Natural killer cell (primary cell): ENCODE data around the gene AMMECR1L. TPM values are rescaled to one million over a fixed set of nuclear protein-coding genes. Genes with fewer than 3 reads are reported as not detected.
"Not testable (repeated sequence)": the region's sequence is repeated elsewhere in the genome, so short reads cannot be mapped to it uniquely, and the experiment has no call there.

Experiments used
- ATAC-seq, 3 donors: fragments of 150-1000 bp in 2 of 3; fragments of 200-7000 bp in 1 of 3; cut with Tn5 transposase; 1 replicate in 1 of 3; 2 replicates in 2 of 3; pipeline ENCODE4 v1.10.0; 2021; ENCODE audit warnings: mild to moderate bottlenecking in 2 of 3, moderate library complexity in 2 of 3
- DNase-seq, 2 donors: peaks; one replicate each; pipeline versions ENCODE4 v3.0.0 to v3.0.0-alpha.2; 2013 to 2021; ENCODE audit warnings: mixed read lengths in 1 of 2
- H3K27ac ChIP-seq: one replicate; pipeline ENCODE4 v1.5.1; 2013; ENCODE audit warnings: mild to moderate bottlenecking, low read length
- H3K27me3 ChIP-seq: one replicate; pipeline ENCODE4 v1.6.1; 2013; ENCODE audit warnings: low read length; ENCODE audit not compliant: control insufficient read depth, insufficient read depth
- H3K36me3 ChIP-seq: one replicate; pipeline ENCODE4 v1.6.1; 2013; ENCODE audit warnings: low read length; ENCODE audit not compliant: control insufficient read depth, insufficient read depth
- H3K4me1 ChIP-seq: one replicate; pipeline ENCODE4 v1.6.1; 2013; ENCODE audit warnings: low read length; ENCODE audit not compliant: control insufficient read depth, insufficient read depth
- H3K4me3 ChIP-seq: one replicate; pipeline ENCODE4 v1.5.1; 2013; ENCODE audit warnings: low read length
- H3K9me3 ChIP-seq: one replicate; pipeline ENCODE4 v1.6.1; 2013; ENCODE audit warnings: low read length; ENCODE audit not compliant: control insufficient read depth, insufficient read depth
- H3K27ac Mint-ChIP-seq, 2 donors: one replicate each; pipeline ENCODE4 v1.8.0; 2022; ENCODE audit warnings: mild to moderate bottlenecking in 2 of 2, mixed read lengths in 2 of 2, moderate library complexity in 1 of 2
- H3K27me3 Mint-ChIP-seq, 2 donors: one replicate each; pipeline ENCODE4 v1.8.0; 2022; ENCODE audit warnings: low read depth in 2 of 2, mixed read lengths in 2 of 2
- H3K36me3 Mint-ChIP-seq: one replicate; pipeline ENCODE4 v1.8.0; 2022; ENCODE audit warnings: mixed read lengths
- H3K4me1 Mint-ChIP-seq, 2 donors: one replicate each; pipeline ENCODE4 v1.8.0; 2022; ENCODE audit warnings: mixed read lengths in 2 of 2
- H3K4me3 Mint-ChIP-seq: one replicate; pipeline ENCODE4 v1.8.0; 2022; ENCODE audit warnings: mild to moderate bottlenecking, moderate library complexity, mixed read lengths
- H3K9me3 Mint-ChIP-seq, 2 donors: one replicate each; pipeline ENCODE4 v1.8.0; 2022; ENCODE audit warnings: mixed read lengths in 2 of 2
- WGBS: methylation state at CpG from one replicate; pipeline ENCODE4 v1.1.7; 2013; ENCODE audit warnings: missing lambda C conversion rate; ENCODE audit not compliant: insufficient coverage; 5-methylcytosine and 5-hydroxymethylcytosine counted together
- intact Hi-C: fragments of 100-400 bp; cut with micrococcal nuclease; formaldehyde crosslinking; loops from one replicate; pipeline ENCODE4 v1.14.2; 2022
- total RNA-seq, 4 donors: library from RNA; stranded (reverse); fragments of 120-200 nt in 1 of 4; gene quantifications; one replicate each; pipeline versions ENCODE4 v1.2.3 to v1.2.4, GENCODE V29; 2013 to 2022
- TF ChIP-seq, protein P1 (sequence below): fragments of 200-600 bp; IDR thresholded peaks from one replicate; pipeline ENCODE4 v1.8.0; 2022; ENCODE audit warnings: antibody characterized with exemption

AMMECR1L gene
- total RNA-seq, 3 donors from 2014 or later (not counting 1 experiment from before 2014, with no cell fraction given), result 12.0 to 17.3 (median 13.6) TPM

DNA sequence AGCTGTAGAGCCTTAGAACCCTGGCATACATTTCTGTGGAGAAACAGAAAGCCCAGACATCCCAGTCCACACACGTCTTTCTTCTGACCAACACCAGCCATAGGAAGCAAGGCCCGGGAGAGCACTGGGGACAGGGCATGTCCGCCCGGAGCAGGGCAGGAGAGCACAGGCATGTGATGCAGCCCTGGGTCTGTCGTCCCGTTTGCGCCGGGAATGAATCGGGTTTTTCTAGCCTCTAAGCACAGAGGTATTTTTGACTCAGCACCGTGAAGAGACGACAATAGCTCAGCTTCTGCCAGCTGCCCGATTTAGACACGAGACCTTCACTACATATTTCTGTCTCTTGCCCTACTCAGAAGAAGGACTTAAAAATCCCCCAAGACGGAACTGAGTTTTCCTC, 7.3 kb upstream of the AMMECR1L start:
- no peak overlapping the region for H3K27ac Mint-ChIP-seq
- intact Hi-C loops, result no loop called here
- no peaks in the 10 kb centered on the region for H3K9me3 Mint-ChIP-seq
- ATAC-seq, result no peak
- Histone ChIP-seq H3K4me1 (no peaks in the 10 kb centered on the region), H3K9me3 (no peaks in the 10 kb centered on the region), H3K27me3 (no peaks in the 10 kb centered on the region), H3K36me3 (no peaks in the 10 kb centered on the region), H3K4me3 (no peak overlapping the region), H3K27ac (no peak overlapping the region)
- TF ChIP-seq, protein P1, sequence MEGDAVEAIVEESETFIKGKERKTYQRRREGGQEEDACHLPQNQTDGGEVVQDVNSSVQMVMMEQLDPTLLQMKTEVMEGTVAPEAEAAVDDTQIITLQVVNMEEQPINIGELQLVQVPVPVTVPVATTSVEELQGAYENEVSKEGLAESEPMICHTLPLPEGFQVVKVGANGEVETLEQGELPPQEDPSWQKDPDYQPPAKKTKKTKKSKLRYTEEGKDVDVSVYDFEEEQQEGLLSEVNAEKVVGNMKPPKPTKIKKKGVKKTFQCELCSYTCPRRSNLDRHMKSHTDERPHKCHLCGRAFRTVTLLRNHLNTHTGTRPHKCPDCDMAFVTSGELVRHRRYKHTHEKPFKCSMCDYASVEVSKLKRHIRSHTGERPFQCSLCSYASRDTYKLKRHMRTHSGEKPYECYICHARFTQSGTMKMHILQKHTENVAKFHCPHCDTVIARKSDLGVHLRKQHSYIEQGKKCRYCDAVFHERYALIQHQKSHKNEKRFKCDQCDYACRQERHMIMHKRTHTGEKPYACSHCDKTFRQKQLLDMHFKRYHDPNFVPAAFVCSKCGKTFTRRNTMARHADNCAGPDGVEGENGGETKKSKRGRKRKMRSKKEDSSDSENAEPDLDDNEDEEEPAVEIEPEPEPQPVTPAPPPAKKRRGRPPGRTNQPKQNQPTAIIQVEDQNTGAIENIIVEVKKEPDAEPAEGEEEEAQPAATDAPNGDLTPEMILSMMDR, result no peak
- DNase-seq, result no peak
- H3K36me3 Mint-ChIP-seq, result no peaks in the 10 kb centered on the region
- no peaks in the 10 kb centered on the region for H3K27me3 Mint-ChIP-seq
- H3K4me1 Mint-ChIP-seq, result no peaks in the 10 kb centered on the region
- H3K4me3 Mint-ChIP-seq, result no peak overlapping the region
- 93% methylated on average over 14 of the region's 14 CpGs for WGBS

DNA sequence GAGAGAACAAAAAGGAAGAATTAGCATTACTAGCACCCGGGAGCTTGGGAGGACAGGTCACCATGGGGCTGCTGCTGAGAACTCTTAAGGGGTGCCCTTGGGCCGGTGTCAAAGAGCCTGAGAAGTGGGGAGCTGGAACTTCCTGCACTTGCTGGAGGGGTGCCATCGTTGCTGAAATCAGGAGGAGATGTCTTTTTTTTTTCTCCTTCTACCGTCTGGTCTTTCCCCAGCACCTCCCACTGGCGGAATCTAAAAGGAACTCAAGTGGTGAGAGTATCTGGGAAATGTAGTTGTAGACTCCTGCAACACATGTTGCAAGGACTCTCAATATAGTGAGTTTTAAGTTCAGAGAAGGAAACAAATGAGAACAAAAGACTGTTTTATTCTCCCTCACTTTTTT, 6.1 kb upstream of the AMMECR1L start:
- Histone ChIP-seq H3K36me3 (no peaks in the 10 kb centered on the region), H3K4me1 (peaks cover 3% of the 10 kb centered on the region), H3K9me3 (no peaks in the 10 kb centered on the region), H3K27me3 (no peaks in the 10 kb centered on the region), H3K4me3 (no peak overlapping the region), H3K27ac (no peak overlapping the region)
- Mint-ChIP-seq H3K27me3 (no peaks in the 10 kb centered on the region), H3K36me3 (no peaks in the 10 kb centered on the region), H3K27ac (no peak overlapping the region), H3K4me3 (no peak overlapping the region), H3K9me3 (no peaks in the 10 kb centered on the region), H3K4me1 (peaks cover 5 to 6% of the 10 kb centered on the region in 2 donors)
- DNase-seq (no peak), ATAC-seq (no peak)
- TF ChIP-seq, protein P1, result no peak
- WGBS, result 46% methylated on average over 2 of the region's 5 CpGs
- intact Hi-C loops, result no loop called here

DNA sequence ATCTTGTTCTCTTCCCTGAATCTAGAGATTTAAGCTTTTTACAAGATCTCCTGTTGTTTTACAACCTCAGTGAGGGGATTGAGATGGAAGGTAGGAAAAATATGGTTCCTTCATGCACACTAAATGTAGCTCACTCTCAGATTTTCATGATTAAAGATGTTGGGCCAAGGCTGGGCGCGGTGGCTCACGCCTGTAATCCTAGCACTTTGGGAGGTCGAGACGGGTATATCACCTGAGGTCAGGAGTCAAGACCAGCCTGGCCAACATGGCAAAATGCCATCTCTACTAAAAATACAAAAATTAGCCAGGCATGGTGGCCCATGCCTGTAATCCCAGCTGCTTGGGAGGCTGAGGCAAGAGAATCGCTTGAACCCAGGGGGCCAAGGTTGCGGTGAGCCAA, 5.0 kb upstream of the AMMECR1L start:
- intact Hi-C loops, H3K27me3 Mint-ChIP-seq, H3K36me3 Mint-ChIP-seq, H3K4me3 Mint-ChIP-seq, H3K4me3 ChIP-seq, H3K4me1 Mint-ChIP-seq, H3K27me3 ChIP-seq, DNase-seq, H3K9me3 ChIP-seq, H3K27ac Mint-ChIP-seq, ATAC-seq, H3K4me1 ChIP-seq, H3K27ac ChIP-seq, H3K9me3 Mint-ChIP-seq, H3K36me3 ChIP-seq: not testable (repeated sequence)
- WGBS, result 97% methylated on average over 7 of the region's 7 CpGs

DNA sequence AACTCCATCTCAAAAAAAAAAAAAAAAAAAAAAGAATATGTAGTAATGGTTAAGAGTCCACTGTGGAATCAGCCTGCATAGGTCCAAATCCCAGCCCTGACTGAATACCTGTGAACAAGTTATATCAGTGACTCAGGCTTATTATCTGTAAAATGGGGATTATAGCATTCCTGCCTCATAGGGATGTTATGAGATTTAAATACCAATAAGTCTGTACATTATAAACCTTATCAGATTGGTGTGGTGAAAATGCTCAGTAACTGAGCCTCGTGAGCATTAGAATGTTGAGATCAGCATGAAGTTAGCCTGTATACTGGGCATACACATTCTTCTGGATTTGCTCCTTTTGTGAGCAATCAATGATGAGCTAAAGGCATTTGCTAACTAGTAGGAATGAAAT, 3.0 kb upstream of the AMMECR1L start:
- Histone ChIP-seq H3K36me3 (no peaks in the 10 kb centered on the region), H3K27me3 (no peaks in the 10 kb centered on the region), H3K9me3 (no peaks in the 10 kb centered on the region), H3K4me3 (no peak overlapping the region), H3K4me1 (peaks cover 13% of the 10 kb centered on the region), H3K27ac (no peak overlapping the region)
- Mint-ChIP-seq H3K4me3 (no peak overlapping the region), H3K27me3 (no peaks in the 10 kb centered on the region), H3K36me3 (no peaks in the 10 kb centered on the region), H3K27ac (no peak overlapping the region), H3K4me1 (peaks cover 19 to 21% of the 10 kb centered on the region in 2 donors), H3K9me3 (no peaks in the 10 kb centered on the region)
- intact Hi-C loops, result no loop called here
- ATAC-seq, result no peak
- 95% methylated on average over 1 of the region's 1 CpG for WGBS
- TF ChIP-seq, protein P1, result no peak
- no peak for DNase-seq
